ENCODE measurements around the gene CAMK4. TPM values are rescaled to one million over a fixed set of nuclear protein-coding genes. Genes with fewer than 3 reads are reported as not detected.

The CAMK4 gene
- total and polyA plus RNA-seq, 11 donors, result 0.02 to 3.7 (median 0.32) TPM; not detected in 3

DNA sequence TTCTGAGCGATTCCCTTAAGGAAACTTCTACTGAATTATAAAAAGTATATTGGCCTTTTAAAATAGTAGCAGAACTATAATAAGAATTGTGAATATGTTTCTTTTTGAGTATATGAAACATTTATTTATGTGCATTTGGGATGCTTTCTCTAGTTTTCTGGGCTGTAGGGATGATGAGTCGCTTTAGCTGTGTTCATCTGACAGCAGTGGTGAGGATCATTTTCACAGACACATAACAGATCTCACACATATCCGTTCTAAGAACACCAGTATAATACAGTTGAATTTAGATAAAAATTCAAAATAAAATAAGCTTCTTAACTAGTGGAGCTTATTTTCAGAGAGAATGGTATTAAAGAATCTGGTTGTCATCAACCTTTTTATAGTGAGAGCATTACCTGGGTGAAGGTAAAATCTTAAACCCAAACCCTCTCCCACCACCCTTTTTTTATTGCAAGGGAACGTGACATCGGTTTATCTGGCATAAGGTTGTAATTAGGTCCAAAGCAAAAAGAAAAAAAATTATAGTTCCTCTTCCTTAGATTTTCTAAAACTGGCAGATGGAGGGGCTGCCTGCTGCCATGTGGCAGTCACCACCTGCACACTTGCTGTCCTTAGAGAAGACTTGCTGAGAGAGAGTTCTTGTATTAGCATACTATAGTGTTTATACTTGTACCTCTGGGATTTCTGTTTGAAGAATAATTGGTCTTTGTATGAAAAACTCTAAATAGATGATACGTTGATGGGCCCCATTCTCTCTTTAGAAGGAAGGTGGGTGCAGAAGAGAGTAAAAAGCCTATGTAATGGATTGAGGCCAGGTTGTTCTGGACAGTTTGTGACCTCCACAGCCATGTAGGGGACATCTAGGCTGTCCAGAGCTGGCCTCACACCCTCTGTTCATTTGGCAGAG lies 86.8 kb downstream of the CAMK4 start:
- intact Hi-C loops (cut with DNase I), result no loop called here
- no peak overlapping the region for H3K27ac ChIP-seq
- 83 to 84% (median 84%) methylated on average over 6 of the region's 6 CpGs for WGBS, 4 donors

GRCh38 chr5:111311666-111312065 lies 87.5 kb downstream of the CAMK4 start:
- TF ChIP-seq POLR2A (IDR thresholded peaks at IDR 0.05) (no peak), CTCF (IDR thresholded peaks at IDR 0.05) (no peak)
- H3K9me3 ChIP-seq, result no peaks in the 10 kb centered on the region
- intact Hi-C loops (cut with DNase I), result no loop called here
- ATAC-seq, result no peak
- no peaks in the 10 kb centered on the region for H3K27me3 ChIP-seq
- no peaks in the 10 kb centered on the region for H3K4me1 ChIP-seq
- no peak overlapping the region for H3K4me3 ChIP-seq
- 58 to 66% (median 61%) methylated on average over 1 of the region's 1 CpG for WGBS, 4 donors
- no peak overlapping the region for H3K27ac ChIP-seq
- H3K36me3 ChIP-seq, result no peaks in the 10 kb centered on the region
- no peak for DNase-seq

More for the DNA sequence above, 86.8 kb downstream of the CAMK4 start:
- Histone ChIP-seq H3K4me3 (no peak overlapping the region), H3K4me1 (no peaks in the 10 kb centered on the region), H3K27me3 (no peaks in the 10 kb centered on the region), H3K36me3 (no peaks in the 10 kb centered on the region), H3K9me3 (no peaks in the 10 kb centered on the region)
- DNase-seq (no peak), ATAC-seq (no peak)
- TF ChIP-seq POLR2A (IDR thresholded peaks at IDR 0.05) (no peak), CTCF (IDR thresholded peaks at IDR 0.05) (no peak)

DNA sequence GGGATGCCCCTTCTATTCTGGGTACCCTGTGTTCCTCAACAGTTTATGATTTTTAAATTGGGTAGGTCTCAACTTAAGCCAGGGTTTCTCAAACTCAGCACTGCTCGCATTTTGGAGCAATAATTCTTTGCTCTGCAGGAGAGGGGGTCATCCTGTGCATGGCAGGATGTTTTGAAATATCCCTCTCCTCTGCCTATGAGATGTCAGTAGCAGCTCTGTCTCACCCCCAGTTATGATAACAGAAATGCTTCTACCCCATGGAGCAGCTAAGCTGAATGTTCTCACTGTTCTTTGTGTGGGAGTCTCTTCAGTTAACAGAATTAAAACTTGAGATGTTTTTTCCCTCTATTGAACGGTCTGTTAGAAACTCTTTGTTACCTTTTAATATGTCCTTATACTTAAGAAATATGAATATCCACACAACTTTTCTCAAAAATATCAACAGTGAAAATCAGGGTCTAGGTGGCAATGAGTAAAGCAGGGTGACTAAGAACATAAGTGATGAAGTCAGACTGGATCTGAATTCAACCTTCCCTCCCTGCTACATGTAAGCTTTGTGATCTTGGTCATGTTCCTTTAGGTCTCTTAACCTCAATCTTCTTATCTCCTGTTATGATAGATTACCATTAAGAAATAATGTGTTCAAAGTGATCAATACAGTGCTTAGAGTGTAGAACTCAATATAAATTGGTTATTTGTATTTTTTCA lies 89.0 kb downstream of the CAMK4 start:
- TF ChIP-seq CTCF (IDR thresholded peaks at IDR 0.05) (no peak), POLR2A (IDR thresholded peaks at IDR 0.05) (no peak)
- no peak overlapping the region for H3K4me3 ChIP-seq
- no peaks in the 10 kb centered on the region for H3K9me3 ChIP-seq
- H3K36me3 ChIP-seq, result no peaks in the 10 kb centered on the region
- 62 to 69% (median 66%) methylated on average over 2 of the region's 2 CpGs for WGBS, 4 donors
- intact Hi-C loops (cut with DNase I), result no loop called here
- H3K27me3 ChIP-seq, result no peaks in the 10 kb centered on the region
- H3K4me1 ChIP-seq, result no peaks in the 10 kb centered on the region
- ATAC-seq, result no peak
- H3K27ac ChIP-seq, result no peak overlapping the region
- DNase-seq, result no peak

- peaks cover 0 to 22% (median 4%) of the 10 kb centered on the region in 12 donors for H3K9me3 ChIP-seq
- TF ChIP-seq CTCF (IDR thresholded peaks at IDR 0.05) (no peak), POLR2A (IDR thresholded peaks at IDR 0.05) (no peak)
- DNase-seq (no peak), ATAC-seq (no peak)
- no peak overlapping the region for H3K27ac ChIP-seq
- 1 to 21% (median 8%) methylated on average over 1 of the region's 1 CpG for WGBS, 4 donors
- H3K36me3 ChIP-seq, result no peaks in the 10 kb centered on the region
- H3K27me3 ChIP-seq, result no peaks in the 10 kb centered on the region
- H3K4me3 ChIP-seq, result no peak overlapping the region
- intact Hi-C loops (cut with DNase I), result no loop called here
- H3K4me1 ChIP-seq, result no peaks in the 10 kb centered on the region
Measured at GRCh38 chr5:111320953-111321352, 96.8 kb downstream of the CAMK4 start.
